ENCODE results near the gene BCL2.

The BCL2 gene

DNA sequence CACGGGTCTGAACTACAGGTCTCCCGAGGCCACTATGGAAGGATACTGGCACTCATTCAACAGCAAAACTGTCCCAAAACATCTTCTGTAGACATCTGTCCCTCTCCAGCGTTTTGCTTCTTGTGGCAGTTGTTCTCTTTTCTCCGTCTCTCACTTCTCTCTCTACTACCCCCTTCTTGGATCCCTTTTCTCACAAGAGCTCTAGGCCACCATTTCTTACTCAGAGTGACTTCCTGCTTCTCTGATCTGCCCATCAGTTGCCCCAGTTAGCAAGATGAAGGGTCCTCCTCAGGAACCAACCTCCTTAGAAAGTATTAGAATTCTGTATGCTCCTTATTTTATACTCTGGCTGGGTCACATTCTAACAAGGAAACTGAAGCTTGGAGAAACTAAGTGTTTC lies 32.6 kb downstream of the BCL2 start:
- no peak for DNase-seq (ENCODE audit: low read depth in 2 of 2)

DNA sequence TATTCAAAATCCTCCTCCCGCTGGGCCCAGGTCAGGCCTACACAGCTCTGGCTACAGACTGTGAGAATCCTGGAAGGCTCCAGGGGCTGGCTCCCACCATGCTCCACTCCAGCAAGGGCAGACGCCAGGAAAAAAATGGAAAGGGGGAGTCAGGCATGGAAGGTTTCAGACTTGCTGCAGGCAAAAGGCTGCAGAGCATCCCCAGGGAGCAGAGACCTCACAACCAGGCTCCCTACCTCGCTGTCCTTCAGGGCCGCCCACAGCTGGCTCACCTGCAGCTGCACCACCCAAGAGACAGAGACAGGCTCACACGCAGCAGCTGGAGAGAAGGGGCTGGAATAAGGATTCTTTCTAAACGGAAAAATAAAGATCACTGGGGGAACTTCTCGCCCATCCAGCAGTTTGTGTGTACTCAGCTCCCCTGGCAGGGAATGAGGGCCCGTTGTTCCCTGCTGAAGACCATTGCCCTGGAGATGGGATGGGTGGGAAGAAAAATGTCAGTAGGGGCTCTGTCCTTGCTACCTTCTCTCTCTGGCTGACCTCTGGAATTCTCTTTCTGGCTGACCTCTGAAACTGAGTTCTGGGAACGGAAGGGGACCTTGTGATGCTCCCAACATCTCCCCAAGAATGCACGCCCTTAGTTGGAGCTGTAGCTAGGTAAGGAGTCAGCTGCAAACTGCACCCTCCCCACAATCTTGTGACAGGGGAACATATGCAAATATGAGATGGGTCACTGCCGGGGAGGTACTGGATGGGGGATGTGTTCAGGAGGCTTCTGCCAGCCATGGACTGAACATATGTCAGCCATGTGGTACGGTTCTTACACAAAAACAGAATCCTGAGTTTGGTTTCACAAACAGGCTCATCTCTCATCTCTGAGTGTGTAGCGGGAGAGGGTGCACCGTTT lies 34.5 kb downstream of the BCL2 start:
- no peak for DNase-seq (ENCODE audit: low read depth in 2 of 2)

DNA sequence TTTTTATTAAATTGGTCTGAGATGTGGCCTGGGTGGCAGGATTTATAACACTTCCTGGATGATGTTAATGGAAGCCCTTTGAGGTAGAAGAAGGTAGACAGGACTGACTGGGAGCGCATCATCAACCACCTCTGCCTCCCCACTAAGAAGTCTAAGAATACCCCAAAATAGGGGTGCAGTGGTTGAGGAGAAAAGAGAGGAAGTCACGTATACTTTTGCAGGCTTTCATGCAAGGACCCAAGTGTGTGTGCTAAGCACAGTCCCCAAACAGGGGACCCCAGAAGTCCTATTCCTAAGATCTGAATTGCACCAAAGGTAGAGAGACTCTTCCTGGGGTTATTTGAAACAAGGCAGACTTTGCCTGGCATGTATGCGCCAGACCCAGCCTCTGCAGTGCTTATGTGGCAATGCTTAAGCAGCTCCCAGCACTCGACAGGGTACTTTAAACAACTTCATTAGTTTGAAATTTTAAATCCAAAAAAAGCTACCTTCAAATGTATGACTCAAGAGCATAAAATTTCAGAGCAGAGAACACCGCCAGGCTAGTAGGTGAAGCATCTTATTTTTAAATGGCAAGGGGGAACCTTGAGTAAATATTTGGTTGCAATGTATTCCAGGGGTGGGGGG lies 35.3 kb downstream of the BCL2 start:
- DNase-seq (ENCODE audit: low read depth in 2 of 2): no peak

GRCh38 chr18:63283305-63284094 lies 36.1 kb downstream of the BCL2 start:
- no peak for DNase-seq (ENCODE audit: low read depth in 2 of 2)

GRCh38 chr18:63282793-63283192 lies 36.8 kb downstream of the BCL2 start:
- no peak for DNase-seq (ENCODE audit: low read depth in 2 of 2)

GRCh38 chr18:63273222-63273927 lies 46.2 kb downstream of the BCL2 start:
- DNase-seq (ENCODE audit: low read depth in 2 of 2): no peak

DNA sequence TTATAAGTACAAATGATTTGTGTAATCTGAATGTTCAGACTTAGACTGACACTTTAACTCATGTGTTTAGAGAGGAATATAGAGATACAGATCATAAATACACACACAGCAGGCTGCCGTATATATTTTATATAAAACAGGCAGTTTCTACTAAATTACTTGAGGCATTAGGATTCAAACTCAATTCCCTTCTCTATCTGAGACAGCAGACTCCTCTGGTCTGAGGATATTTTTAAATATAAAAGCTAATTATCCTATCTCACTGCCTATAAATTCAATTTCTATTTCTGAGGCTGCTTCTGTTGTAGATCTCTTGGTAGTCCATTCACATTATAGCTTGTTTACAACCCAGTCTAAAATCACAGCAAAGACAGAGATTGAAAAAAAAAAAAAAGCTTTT lies 46.9 kb downstream of the BCL2 start:
- DNase-seq (ENCODE audit: low read depth in 2 of 2): no peak

DNA sequence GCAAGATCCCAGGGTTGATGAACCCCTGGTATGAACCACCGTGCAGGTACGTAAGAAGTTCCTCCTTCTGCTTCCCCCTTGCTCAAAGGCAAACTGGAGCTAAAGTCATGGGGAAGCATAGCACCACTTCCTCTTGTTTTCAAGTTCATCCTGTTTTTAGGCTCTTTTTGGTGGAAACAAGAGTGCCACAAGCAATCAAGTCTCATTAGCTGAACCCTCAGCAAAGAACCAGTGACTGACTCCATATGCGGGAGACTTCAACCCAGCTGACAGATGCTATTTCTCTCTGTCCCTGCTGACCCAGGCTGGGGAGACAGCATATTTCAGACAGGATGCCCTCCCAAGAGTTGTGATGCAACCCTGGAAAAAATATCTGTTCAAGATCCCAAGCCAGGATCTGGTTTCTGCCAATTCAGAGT lies 47.7 kb downstream of the BCL2 start:
- no peak for DNase-seq (ENCODE audit: low read depth in 2 of 2)

DNA sequence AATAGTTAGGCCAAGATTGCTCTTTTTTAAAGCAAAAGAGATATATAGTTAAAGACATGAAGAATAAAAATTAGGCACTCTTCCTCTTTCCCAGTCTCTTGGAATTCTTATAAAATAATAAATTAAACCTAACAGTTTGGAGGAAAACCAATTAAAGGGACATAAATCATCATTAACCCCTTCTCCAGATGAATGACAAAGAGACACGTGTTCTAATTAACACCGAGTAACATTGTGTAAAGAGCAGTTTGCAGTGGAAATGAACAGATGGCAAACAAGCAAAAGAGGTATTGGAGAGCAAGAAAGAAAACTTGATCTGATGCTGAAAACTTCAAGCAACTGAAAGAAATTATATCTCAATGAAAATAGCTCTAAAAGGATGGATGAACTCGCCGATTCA lies 48.4 kb downstream of the BCL2 start:
- no peak for DNase-seq (ENCODE audit: low read depth in 2 of 2)

- DNase-seq (ENCODE audit: low read depth in 2 of 2): peak in 1 of 2 donors; percentile 13
Measured at GRCh38 chr18:63267975-63268721, 51.4 kb downstream of the BCL2 start.

GRCh38 chr18:63266888-63267790 lies 52.4 kb downstream of the BCL2 start:
- DNase-seq (ENCODE audit: low read depth in 2 of 2): no peak

GRCh38 chr18:63265326-63265725 lies 54.2 kb downstream of the BCL2 start:
- DNase-seq (ENCODE audit: low read depth in 2 of 2): no peak

GRCh38 chr18:63264871-63265270 lies 54.7 kb downstream of the BCL2 start:
- no peak for DNase-seq (ENCODE audit: low read depth in 2 of 2)

DNA sequence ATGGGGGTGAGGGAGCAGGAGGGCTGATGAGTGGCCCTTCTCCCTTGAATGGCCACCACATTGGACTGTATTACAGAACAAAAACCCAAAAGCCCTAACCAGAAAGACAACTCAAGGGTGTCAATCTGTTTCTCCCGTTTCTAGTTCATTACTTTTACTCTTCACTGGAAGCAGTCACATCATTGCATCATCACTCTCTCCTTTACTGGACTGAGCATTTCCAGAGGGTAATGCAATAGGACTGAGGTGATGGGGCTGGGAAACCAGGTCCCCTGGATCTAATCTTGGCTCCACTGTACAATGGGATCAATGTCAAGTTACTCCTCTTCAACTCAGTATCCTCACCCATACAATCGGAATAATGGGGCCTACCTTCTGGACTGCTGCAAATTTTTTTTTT lies 56.1 kb downstream of the BCL2 start:
- no peak for DNase-seq (ENCODE audit: low read depth in 2 of 2)

DNA sequence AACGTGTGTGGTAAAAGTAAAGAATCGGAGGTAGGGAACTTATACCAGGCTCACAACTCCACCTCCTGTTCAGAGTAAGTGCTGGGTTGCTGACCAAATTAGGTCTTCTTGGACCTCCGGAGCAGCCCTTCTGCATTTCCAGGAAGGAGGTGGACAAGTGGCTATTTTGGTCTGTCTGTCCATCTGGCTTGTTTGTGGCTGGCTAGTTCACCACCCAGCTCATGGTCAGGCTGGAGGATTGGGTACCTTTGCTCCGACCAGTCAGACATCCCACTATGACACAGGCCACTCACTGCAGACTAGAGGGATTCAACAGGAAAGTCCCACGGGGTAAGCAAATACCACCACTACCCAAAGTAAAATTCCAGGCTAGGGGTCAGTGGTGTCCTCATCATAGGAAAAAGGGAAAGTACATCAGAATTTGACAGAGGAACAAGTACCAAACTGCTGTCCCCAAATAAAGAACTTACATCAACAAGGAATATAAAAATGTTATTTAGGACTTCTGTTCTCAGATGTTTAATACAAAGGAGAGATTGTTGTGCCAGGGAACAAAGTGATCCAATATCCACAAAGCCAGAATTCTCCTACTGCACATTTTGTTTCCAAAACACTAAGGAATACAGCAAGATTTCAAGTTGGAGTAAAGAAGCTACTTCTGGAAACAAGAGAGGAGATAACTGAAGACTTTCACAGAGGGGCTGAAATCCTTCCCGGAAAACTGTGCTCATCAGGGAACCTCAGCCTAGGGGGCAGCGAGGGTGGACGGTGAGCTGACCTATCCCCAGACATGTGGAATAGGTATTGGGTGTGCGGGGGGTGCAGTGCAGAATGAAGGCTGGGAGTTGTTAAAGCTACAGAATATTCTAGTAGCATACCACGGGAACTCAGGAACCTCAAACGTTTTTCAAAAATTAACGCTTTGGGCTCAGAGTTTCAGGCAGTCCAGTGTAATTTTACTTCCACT lies 56.9 kb downstream of the BCL2 start:
- no peak for DNase-seq (ENCODE audit: low read depth in 2 of 2)

DNA sequence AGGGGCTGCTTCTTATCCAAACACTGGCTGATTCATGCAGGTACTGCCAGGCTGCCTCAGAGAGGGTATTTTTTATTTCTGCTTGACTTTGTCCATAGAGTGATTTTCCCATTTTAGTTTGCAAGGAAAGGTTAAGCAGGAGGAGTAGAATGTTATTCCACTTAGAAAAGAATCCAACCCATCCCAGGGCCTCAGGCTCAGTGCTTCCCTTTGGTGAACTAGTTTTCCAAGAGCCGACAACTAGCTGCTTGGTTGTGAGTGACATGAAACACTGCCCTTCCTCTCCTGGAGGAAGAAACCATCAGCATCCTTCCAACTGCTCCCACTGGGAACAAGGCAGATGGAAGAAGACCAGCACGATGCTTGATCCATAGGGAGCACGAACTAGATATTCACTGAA lies 58.5 kb downstream of the BCL2 start:
- no peak for DNase-seq (ENCODE audit: low read depth in 2 of 2)

- DNase-seq (ENCODE audit: low read depth in 2 of 2): no peak
Measured at GRCh38 chr18:63260380-63260754, 59.2 kb downstream of the BCL2 start.

- no peak for DNase-seq (ENCODE audit: low read depth in 2 of 2)
Measured at GRCh38 chr18:63259567-63260379, 59.8 kb downstream of the BCL2 start.
